NCI-H748 (cell line): ENCODE data around the gene FGB.

ENCODE experiments used
- DNase-seq: peaks from one replicate; lab custom pipeline; 2025; ENCODE audit not compliant: unreplicated experiment; lab: John Stamatoyannopoulos, UW

The FGB gene

GRCh38 chr4:154617820-154618317 lies 55.1 kb downstream of the FGB start:
- DNase-seq: no peak

- DNase-seq: peak; percentile 31
Observed at GRCh38 chr4:154618708-154619315, 56.0 kb downstream of the FGB start.

GRCh38 chr4:154620111-154620510 lies 57.3 kb downstream of the FGB start:
- no peak for DNase-seq
